ENCODE measurements around the gene FOXP1.
A peak's percentile ranks its signal among the peaks of the same experiment; 100 is the strongest.

FOXP1 gene

GRCh38 chr3:71515636-71516365, 67.7 kb downstream of the FOXP1 start:
- Mint-ChIP-seq H3K4me3 (no peak overlapping the region), H3K4me1 (peaks cover 7% of the 10 kb centered on the region)

GRCh38 chr3:71514621-71515020, 68.9 kb downstream of the FOXP1 start:
- H3K27ac Mint-ChIP-seq (ENCODE audit: low read depth) = no peak overlapping the region
- ATAC-seq (replicated peaks; ENCODE audit: extremely low read depth, poor library complexity, severe bottlenecking) = no peak

More at GRCh38 chr3:71515636-71516365, 67.7 kb downstream of the FOXP1 start:
- no peaks in the 10 kb centered on the region for H3K9me3 Mint-ChIP-seq
- no peak overlapping the region for H3K27ac Mint-ChIP-seq (ENCODE audit: low read depth)
- DNase-seq (ENCODE audit: low spot score in 2 of 2) (no peak), ATAC-seq (replicated peaks; ENCODE audit: extremely low read depth, poor library complexity, severe bottlenecking) (no peak)
- peaks cover 2% of the 10 kb centered on the region for H3K36me3 Mint-ChIP-seq (ENCODE audit: insufficient read depth)
- no peaks in the 10 kb centered on the region for H3K27me3 Mint-ChIP-seq

GRCh38 chr3:71513515-71513914, 70.0 kb downstream of the FOXP1 start:
- Mint-ChIP-seq H3K36me3 (ENCODE audit: insufficient read depth) (peaks cover 2% of the 10 kb centered on the region), H3K27ac (ENCODE audit: low read depth) (no peak overlapping the region), H3K4me1 (peaks cover 7% of the 10 kb centered on the region), H3K27me3 (no peaks in the 10 kb centered on the region), H3K4me3 (no peak overlapping the region), H3K9me3 (no peaks in the 10 kb centered on the region)
- no peak for DNase-seq (ENCODE audit: low spot score in 2 of 2)
- ATAC-seq (replicated peaks; ENCODE audit: extremely low read depth, poor library complexity, severe bottlenecking) = no peak

More at GRCh38 chr3:71514621-71515020, 68.9 kb downstream of the FOXP1 start:
- peaks cover 7% of the 10 kb centered on the region for H3K4me1 Mint-ChIP-seq
- peaks cover 2% of the 10 kb centered on the region for H3K36me3 Mint-ChIP-seq (ENCODE audit: insufficient read depth)
- H3K27me3 Mint-ChIP-seq = no peaks in the 10 kb centered on the region
- no peaks in the 10 kb centered on the region for H3K9me3 Mint-ChIP-seq
- H3K4me3 Mint-ChIP-seq = no peak overlapping the region
- DNase-seq (ENCODE audit: low spot score in 2 of 2) = no peak

- H3K4me1 Mint-ChIP-seq = peaks cover 7% of the 10 kb centered on the region
- no peaks in the 10 kb centered on the region for H3K9me3 Mint-ChIP-seq
- H3K27me3 Mint-ChIP-seq = no peaks in the 10 kb centered on the region
- H3K4me3 Mint-ChIP-seq = no peak overlapping the region
- no peak overlapping the region for H3K27ac Mint-ChIP-seq (ENCODE audit: low read depth)
- ATAC-seq (replicated peaks; ENCODE audit: extremely low read depth, poor library complexity, severe bottlenecking) = no peak
- no peak for DNase-seq (ENCODE audit: low spot score in 2 of 2)
- peaks cover 2% of the 10 kb centered on the region for H3K36me3 Mint-ChIP-seq (ENCODE audit: insufficient read depth)
These were observed 70.4 kb downstream of the FOXP1 start for GRCh38 chr3:71513081-71513480.

GRCh38 chr3:71512544-71512943, 71.0 kb downstream of the FOXP1 start:
- ATAC-seq (replicated peaks; ENCODE audit: extremely low read depth, poor library complexity, severe bottlenecking) (no peak), DNase-seq (ENCODE audit: low spot score in 2 of 2) (no peak)
- H3K9me3 Mint-ChIP-seq = no peaks in the 10 kb centered on the region
- no peak overlapping the region for H3K27ac Mint-ChIP-seq (ENCODE audit: low read depth)
- H3K36me3 Mint-ChIP-seq (ENCODE audit: insufficient read depth) = no peaks in the 10 kb centered on the region
- no peaks in the 10 kb centered on the region for H3K27me3 Mint-ChIP-seq
- peaks cover 7% of the 10 kb centered on the region for H3K4me1 Mint-ChIP-seq
- no peak overlapping the region for H3K4me3 Mint-ChIP-seq

GRCh38 chr3:71512000-71512399, 71.5 kb downstream of the FOXP1 start:
- Mint-ChIP-seq H3K4me1 (peaks cover 7% of the 10 kb centered on the region), H3K9me3 (no peaks in the 10 kb centered on the region), H3K36me3 (ENCODE audit: insufficient read depth) (no peaks in the 10 kb centered on the region), H3K27me3 (no peaks in the 10 kb centered on the region), H3K4me3 (no peak overlapping the region), H3K27ac (ENCODE audit: low read depth) (no peak overlapping the region)
- DNase-seq (ENCODE audit: low spot score in 2 of 2) (peak in 1 of 2 donors; percentile 32), ATAC-seq (replicated peaks; ENCODE audit: extremely low read depth, poor library complexity, severe bottlenecking) (peak; percentile 96)

GRCh38 chr3:71511446-71511845, 72.1 kb downstream of the FOXP1 start:
- Mint-ChIP-seq H3K4me1 (peaks cover 7% of the 10 kb centered on the region), H3K4me3 (no peak overlapping the region), H3K27me3 (no peaks in the 10 kb centered on the region), H3K27ac (ENCODE audit: low read depth) (no peak overlapping the region), H3K9me3 (no peaks in the 10 kb centered on the region), H3K36me3 (ENCODE audit: insufficient read depth) (no peaks in the 10 kb centered on the region)
- no peak for DNase-seq (ENCODE audit: low spot score in 2 of 2)
- no peak for ATAC-seq (replicated peaks; ENCODE audit: extremely low read depth, poor library complexity, severe bottlenecking)

- H3K27me3 Mint-ChIP-seq = no peaks in the 10 kb centered on the region
- no peaks in the 10 kb centered on the region for H3K36me3 Mint-ChIP-seq (ENCODE audit: insufficient read depth)
- no peaks in the 10 kb centered on the region for H3K9me3 Mint-ChIP-seq
- peaks cover 7% of the 10 kb centered on the region for H3K4me1 Mint-ChIP-seq
- ATAC-seq (replicated peaks; ENCODE audit: extremely low read depth, poor library complexity, severe bottlenecking) (no peak), DNase-seq (ENCODE audit: low spot score in 2 of 2) (no peak)
- no peak overlapping the region for H3K4me3 Mint-ChIP-seq
- H3K27ac Mint-ChIP-seq (ENCODE audit: low read depth) = no peak overlapping the region
These were observed 72.5 kb downstream of the FOXP1 start for GRCh38 chr3:71511037-71511436.

- peaks cover 11% of the 10 kb centered on the region for H3K4me1 Mint-ChIP-seq
- H3K36me3 Mint-ChIP-seq (ENCODE audit: insufficient read depth) = peaks cover 2% of the 10 kb centered on the region
- no peaks in the 10 kb centered on the region for H3K9me3 Mint-ChIP-seq
- DNase-seq (ENCODE audit: low spot score in 2 of 2) = no peak
- no peak for ATAC-seq (replicated peaks; ENCODE audit: extremely low read depth, poor library complexity, severe bottlenecking)
- H3K27me3 Mint-ChIP-seq = no peaks in the 10 kb centered on the region
- H3K4me3 Mint-ChIP-seq = no peak overlapping the region
- H3K27ac Mint-ChIP-seq (ENCODE audit: low read depth) = no peak overlapping the region
These were observed 73.0 kb downstream of the FOXP1 start for GRCh38 chr3:71510510-71510909.

- Mint-ChIP-seq H3K27me3 (no peaks in the 10 kb centered on the region), H3K4me1 (peaks cover 19% of the 10 kb centered on the region), H3K27ac (ENCODE audit: low read depth) (no peak overlapping the region), H3K36me3 (ENCODE audit: insufficient read depth) (peaks cover 2% of the 10 kb centered on the region), H3K4me3 (no peak overlapping the region), H3K9me3 (no peaks in the 10 kb centered on the region)
- ATAC-seq (replicated peaks; ENCODE audit: extremely low read depth, poor library complexity, severe bottlenecking) (no peak), DNase-seq (ENCODE audit: low spot score in 2 of 2) (no peak)
These were observed 74.5 kb downstream of the FOXP1 start for GRCh38 chr3:71509066-71509465.

GRCh38 chr3:71505767-71506350, 77.7 kb downstream of the FOXP1 start:
- Mint-ChIP-seq H3K27ac (ENCODE audit: low read depth) (no peak overlapping the region), H3K27me3 (no peaks in the 10 kb centered on the region)

GRCh38 chr3:71504250-71505036, 79.1 kb downstream of the FOXP1 start:
- H3K27me3 Mint-ChIP-seq = no peaks in the 10 kb centered on the region
- H3K9me3 Mint-ChIP-seq = no peaks in the 10 kb centered on the region
- peaks cover 45% of the 10 kb centered on the region for H3K4me1 Mint-ChIP-seq
- DNase-seq (ENCODE audit: low spot score in 2 of 2) (no peak), ATAC-seq (replicated peaks; ENCODE audit: extremely low read depth, poor library complexity, severe bottlenecking) (no peak)
- peaks cover 2% of the 10 kb centered on the region for H3K36me3 Mint-ChIP-seq (ENCODE audit: insufficient read depth)
- no peak overlapping the region for H3K27ac Mint-ChIP-seq (ENCODE audit: low read depth)
- no peak overlapping the region for H3K4me3 Mint-ChIP-seq

More at GRCh38 chr3:71505767-71506350, 77.7 kb downstream of the FOXP1 start:
- no peak for ATAC-seq (replicated peaks; ENCODE audit: extremely low read depth, poor library complexity, severe bottlenecking)
- peaks cover 37% of the 10 kb centered on the region for H3K4me1 Mint-ChIP-seq
- H3K9me3 Mint-ChIP-seq = no peaks in the 10 kb centered on the region
- DNase-seq (ENCODE audit: low spot score in 2 of 2) = no peak
- H3K4me3 Mint-ChIP-seq = no peak overlapping the region
- H3K36me3 Mint-ChIP-seq (ENCODE audit: insufficient read depth) = peaks cover 2% of the 10 kb centered on the region

Data from central memory CD8-positive, alpha-beta T cell (primary cell).